Fibroblast of villous mesenchyme (primary cell): Measurements from ENCODE around the gene HRH1. TPM values are rescaled to one million over a fixed set of nuclear protein-coding genes. Genes with fewer than 3 reads are reported as not detected.

ENCODE experiments used
- DNase-seq: peaks from one replicate; pipeline ENCODE4 v3.0.0-alpha.2; 2010; ENCODE audit warnings: low read depth
- H3K4me3 ChIP-seq: 2 replicates; pipeline ENCODE4 v1.5.1; 2011; ENCODE audit warnings: low read depth, mild to moderate bottlenecking, low read length
- total RNA-seq: library from RNA; depleted of rRNA; stranded (reverse); fragments of >200 nt; gene quantifications from 2 replicates; pipeline ENCODE4 v1.2.3, GENCODE V29; 2012
- TF ChIP-seq, protein P1 (sequence below): IDR thresholded peaks from 2 replicates; pipeline ENCODE4 v1.5.1; 2012; ENCODE audit warnings: low read depth, mild to moderate bottlenecking, low read length; ENCODE audit not compliant: insufficient read depth

Gene HRH1
- total RNA-seq, 1 donor = 26.8 TPM

DNA sequence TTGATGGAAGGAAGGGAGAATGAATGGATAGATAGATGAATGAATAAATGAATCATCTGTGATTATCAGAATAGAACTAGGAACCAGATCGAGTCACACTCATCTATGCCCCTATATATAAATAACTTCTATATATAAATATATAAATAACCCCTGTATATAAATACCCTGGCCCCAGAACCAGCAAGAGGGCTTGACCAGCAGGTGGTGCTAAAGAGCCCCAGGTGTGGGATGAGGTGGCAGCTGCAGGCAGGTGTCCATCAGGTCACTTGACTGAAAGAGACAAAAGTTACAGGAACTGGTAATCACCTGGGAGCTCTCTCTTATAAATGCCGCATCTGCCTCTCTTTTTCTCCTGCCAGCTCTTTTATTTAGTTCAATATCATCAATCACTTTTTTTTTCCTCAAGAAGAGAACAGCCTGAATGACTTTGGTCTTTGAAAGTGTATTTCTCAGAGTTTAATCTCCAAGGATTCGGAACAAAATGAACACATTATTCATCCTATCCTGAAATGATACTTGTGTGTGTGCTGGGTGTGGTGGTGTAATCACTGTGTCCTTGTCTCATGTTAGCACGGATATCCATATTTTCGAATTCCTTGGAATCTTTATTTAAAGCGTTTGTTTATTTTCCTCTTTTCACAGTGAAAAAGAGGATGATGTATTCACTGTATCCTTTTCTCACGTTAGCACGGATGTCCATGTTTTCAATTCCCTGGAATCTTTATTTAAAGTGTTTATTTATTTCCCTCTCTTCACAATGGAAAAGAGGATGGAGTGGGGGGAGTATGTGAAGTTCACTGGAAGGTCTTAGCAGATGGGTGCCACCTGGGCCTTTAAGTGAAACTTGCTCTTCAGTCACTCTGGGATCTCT is 82.5 kb downstream of the HRH1 start:
- H3K4me3 ChIP-seq = no peak overlapping the region
- DNase-seq = peak; percentile 58
- TF ChIP-seq, protein P1, sequence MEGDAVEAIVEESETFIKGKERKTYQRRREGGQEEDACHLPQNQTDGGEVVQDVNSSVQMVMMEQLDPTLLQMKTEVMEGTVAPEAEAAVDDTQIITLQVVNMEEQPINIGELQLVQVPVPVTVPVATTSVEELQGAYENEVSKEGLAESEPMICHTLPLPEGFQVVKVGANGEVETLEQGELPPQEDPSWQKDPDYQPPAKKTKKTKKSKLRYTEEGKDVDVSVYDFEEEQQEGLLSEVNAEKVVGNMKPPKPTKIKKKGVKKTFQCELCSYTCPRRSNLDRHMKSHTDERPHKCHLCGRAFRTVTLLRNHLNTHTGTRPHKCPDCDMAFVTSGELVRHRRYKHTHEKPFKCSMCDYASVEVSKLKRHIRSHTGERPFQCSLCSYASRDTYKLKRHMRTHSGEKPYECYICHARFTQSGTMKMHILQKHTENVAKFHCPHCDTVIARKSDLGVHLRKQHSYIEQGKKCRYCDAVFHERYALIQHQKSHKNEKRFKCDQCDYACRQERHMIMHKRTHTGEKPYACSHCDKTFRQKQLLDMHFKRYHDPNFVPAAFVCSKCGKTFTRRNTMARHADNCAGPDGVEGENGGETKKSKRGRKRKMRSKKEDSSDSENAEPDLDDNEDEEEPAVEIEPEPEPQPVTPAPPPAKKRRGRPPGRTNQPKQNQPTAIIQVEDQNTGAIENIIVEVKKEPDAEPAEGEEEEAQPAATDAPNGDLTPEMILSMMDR = peak; percentile 81

DNA sequence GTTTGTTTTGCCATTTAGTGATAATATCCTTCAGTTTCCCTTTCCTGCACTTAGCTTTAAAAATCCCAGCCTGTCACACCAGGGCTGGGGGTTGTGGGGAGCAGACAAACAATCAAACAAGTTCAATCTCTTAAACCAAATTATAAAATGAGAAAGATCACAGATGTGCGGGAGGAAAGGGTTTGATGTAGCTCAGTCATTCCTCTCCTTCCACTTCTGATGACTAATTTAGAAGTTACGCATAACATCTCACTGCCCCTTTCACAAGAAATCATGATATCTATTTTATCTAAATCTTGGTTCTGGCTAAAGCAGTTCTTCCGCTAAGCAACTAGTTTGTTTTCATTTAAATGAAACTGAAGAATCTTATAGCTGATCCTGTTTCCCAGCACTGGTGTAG is 83.8 kb downstream of the HRH1 start:
- peak; percentile 96 for DNase-seq
- no peak overlapping the region for H3K4me3 ChIP-seq
- TF ChIP-seq, protein P1 = no peak

DNA sequence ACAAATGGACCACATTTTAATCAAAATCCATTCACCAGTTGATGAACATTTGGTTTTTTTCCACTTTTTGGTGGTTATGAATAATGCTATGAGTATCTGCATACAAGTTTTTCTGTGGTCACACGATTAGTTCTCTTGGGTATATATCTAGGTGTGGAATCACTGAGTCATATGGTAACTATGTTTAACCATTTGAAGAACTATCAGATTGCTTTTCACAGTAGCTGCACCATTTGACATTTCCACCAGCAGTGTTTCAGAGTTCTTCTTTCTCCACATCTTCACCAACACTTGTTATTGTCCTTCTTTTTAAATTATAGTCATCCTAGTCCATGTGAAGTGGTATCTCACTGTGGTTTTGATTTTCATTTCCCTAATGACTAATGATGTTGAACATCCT is 84.6 kb downstream of the HRH1 start:
- TF ChIP-seq, protein P1 = no peak
- DNase-seq = peak; percentile 91
- H3K4me3 ChIP-seq = no peak overlapping the region

GRCh38 chr3:11239796-11240195 is 85.5 kb downstream of the HRH1 start:
- no peak overlapping the region for H3K4me3 ChIP-seq
- DNase-seq = no peak
- TF ChIP-seq, protein P1 = no peak

DNA sequence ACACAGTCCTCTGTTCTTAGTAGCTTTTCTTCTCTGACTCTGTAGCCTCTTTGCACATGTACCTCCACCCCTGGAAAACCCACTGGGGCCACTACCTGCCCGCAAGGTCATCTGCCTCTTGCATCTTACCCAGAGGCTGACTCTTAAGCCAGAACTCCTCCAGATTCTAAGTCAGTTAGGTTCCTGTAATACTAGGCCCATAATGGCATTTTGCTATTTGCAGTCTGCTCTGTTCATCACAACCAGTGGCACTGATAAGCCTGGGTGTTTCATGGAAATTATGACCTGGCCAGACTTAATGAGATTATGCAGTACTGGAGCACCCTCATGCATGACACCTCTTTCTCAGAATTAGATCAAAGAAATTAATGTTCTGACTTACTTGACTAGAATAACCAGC is 86.2 kb downstream of the HRH1 start:
- DNase-seq = no peak
- TF ChIP-seq, protein P1 = no peak
- H3K4me3 ChIP-seq = no peak overlapping the region

- TF ChIP-seq, protein P1 = no peak
- peak; percentile 60 for DNase-seq
Observed at GRCh38 chr3:11244121-11244677, 89.9 kb downstream of the HRH1 start.

More at GRCh38 chr3:11244121-11244677, 89.9 kb downstream of the HRH1 start:
- no peak overlapping the region for H3K4me3 ChIP-seq
